ENCODE results near the gene LCE2B.
"Not testable (repeated sequence)": the region's sequence is repeated elsewhere in the genome, so short reads cannot be mapped to it uniquely, and the experiment has no call there.

Gene LCE2B

GRCh38 chr1:152685823-152686222 lies at the start of gene LCE2B:
TSS of gene LCE2B (plus strand) at chr1:152686123. CDS start at chr1:152686844, 721 bp downstream.
- DNase-seq, result not testable (repeated sequence)

GRCh38 chr1:152640351-152640750 lies 45.6 kb upstream of the LCE2B start:
- no peak for DNase-seq

- DNase-seq, result no peak
These were observed 42.0 kb upstream of the LCE2B start for GRCh38 chr1:152643945-152644344.

GRCh38 chr1:152645146-152645545 lies 40.8 kb upstream of the LCE2B start:
- DNase-seq, result no peak

GRCh38 chr1:152646656-152647055 lies 39.3 kb upstream of the LCE2B start:
- DNase-seq, result no peak

- DNase-seq, result no peak
These were observed 31.8 kb upstream of the LCE2B start for GRCh38 chr1:152654110-152654509.

- DNase-seq, result no peak
These were observed 29.5 kb upstream of the LCE2B start for GRCh38 chr1:152656459-152656858.

- no peak for DNase-seq
These were observed 28.2 kb upstream of the LCE2B start for GRCh38 chr1:152657677-152658076.

GRCh38 chr1:152658649-152659048 lies 27.3 kb upstream of the LCE2B start:
- DNase-seq, result no peak

- DNase-seq, result no peak
These were observed 22.8 kb upstream of the LCE2B start, which contains the start of gene LCE2D for GRCh38 chr1:152663098-152663497. TSS of gene LCE2D (plus strand) at chr1:152663380. CDS start at chr1:152664106, 726 bp downstream.

GRCh38 chr1:152666171-152666570 lies 19.8 kb upstream of the LCE2B start:
- DNase-seq, result not testable (repeated sequence)

- DNase-seq, result no peak
These were observed 18.3 kb upstream of the LCE2B start for GRCh38 chr1:152667648-152668047.

- DNase-seq, result no peak
These were observed 12.9 kb upstream of the LCE2B start for GRCh38 chr1:152673016-152673415.

- DNase-seq, result not testable (repeated sequence)
These were observed 10.9 kb upstream of the LCE2B start, which contains the start of gene LCE2C for GRCh38 chr1:152674983-152675382. TSS of gene LCE2C (plus strand) at chr1:152675279. CDS start at chr1:152676016, 737 bp downstream.

GRCh38 chr1:152679459-152679858 lies 6.5 kb upstream of the LCE2B start:
- DNase-seq, result no peak

- no peak for DNase-seq
These were observed 4.3 kb upstream of the LCE2B start for GRCh38 chr1:152681616-152682015.

- no peak for DNase-seq
These were observed 2.1 kb upstream of the LCE2B start for GRCh38 chr1:152683846-152684245.

- DNase-seq, result no peak
These were observed 12.0 kb downstream of the LCE2B start, which contains the start of gene LCE2A for GRCh38 chr1:152697701-152698600. TSS of gene LCE2A (plus strand) at chr1:152698345. CDS start at chr1:152698902, 557 bp downstream.

- DNase-seq, result no peak
These were observed 13.8 kb downstream of the LCE2B start for GRCh38 chr1:152699746-152700145.

GRCh38 chr1:152707860-152708259 lies 21.9 kb downstream of the LCE2B start, which contains the start of gene LCE4A:
TSS of gene LCE4A (plus strand) at chr1:152708160. CDS start at chr1:152709076, 916 bp downstream.
- no peak for DNase-seq

GRCh38 chr1:152718238-152718637 lies 32.3 kb downstream of the LCE2B start:
- DNase-seq, result no peak

GRCh38 chr1:152725261-152725660 lies 39.3 kb downstream of the LCE2B start:
- no peak for DNase-seq

- DNase-seq, result no peak
These were observed 43.1 kb downstream of the LCE2B start for GRCh38 chr1:152728986-152729385.

GRCh38 chr1:152735648-152736047 lies 49.7 kb downstream of the LCE2B start:
- no peak for DNase-seq
